SH-SY5Y (cell line): Measurements from ENCODE around the gene GNG13.

Source experiments
- GATA2 ChIP-seq: IDR thresholded peaks from 2 replicates; pipeline ENCODE4 v1.6.1; 2011; ENCODE audit warnings: mild to moderate bottlenecking, low read depth, low read length
- GATA3 ChIP-seq: IDR thresholded peaks from 2 replicates; pipeline ENCODE4 v1.6.1; 2011; ENCODE audit warnings: low read depth, mild to moderate bottlenecking, low read length, moderate library complexity

DNA sequence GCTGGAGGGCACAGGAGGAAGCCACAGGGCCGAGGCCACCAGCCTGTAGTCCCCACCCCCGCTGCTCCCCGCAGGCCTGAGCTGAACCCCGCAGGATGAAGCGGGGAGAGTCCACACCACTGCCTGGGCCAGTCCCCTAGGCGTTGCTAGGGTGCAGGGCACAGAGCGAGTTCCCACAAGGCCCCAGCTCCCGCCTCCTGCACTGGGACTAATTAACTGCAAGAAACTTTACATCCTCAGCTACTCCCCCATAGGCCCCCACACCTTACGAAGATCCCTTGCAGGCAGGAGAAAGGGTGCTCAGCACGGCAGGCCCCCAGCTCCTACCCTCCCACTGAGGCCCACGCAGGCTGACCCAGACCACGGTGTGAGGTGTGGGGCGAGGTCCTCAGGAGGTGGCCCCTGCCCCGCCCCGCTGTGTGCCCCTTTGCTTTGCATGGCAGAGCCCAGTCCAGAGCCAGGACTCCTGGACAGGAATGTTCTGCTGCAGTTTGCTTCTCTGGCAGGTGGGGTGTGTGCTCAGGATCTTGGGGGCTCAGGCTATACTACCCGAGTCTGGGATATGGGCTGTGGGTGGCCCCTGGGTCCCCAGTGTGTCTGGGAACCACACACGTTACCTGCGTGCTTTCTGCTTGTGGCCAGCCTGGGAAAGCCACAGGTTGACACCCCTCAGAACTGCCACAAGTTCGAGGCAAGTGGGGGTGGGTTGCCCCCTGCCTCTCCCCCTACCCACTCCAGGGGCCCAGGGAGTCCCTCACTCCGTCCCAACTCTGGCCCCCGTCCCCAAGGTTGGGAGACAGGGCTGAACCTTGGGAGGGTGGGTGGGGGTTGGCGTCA is 1.2 kb downstream of the GNG13 start:
- TF ChIP-seq GATA2 (no peak), GATA3 (no peak)
